ENCODE measurements around the gene RAB6B. TPM values are rescaled to one million over a fixed set of nuclear protein-coding genes. Genes with fewer than 3 reads are reported as not detected.

RAB6B gene
- total and polyA plus RNA-seq, 2 of the 8 experiments (the other 6 are each of a cell fraction or from before 2014, with no cell fraction given), result 7.9 to 15.6 TPM

- TF ChIP-seq CHD7 (IDR thresholded peaks at IDR 0.05; ENCODE audit: insufficient replicate concordance, low read length) (no peak), MAFK (IDR thresholded peaks at IDR 0.05; ENCODE audit: low read depth, low read length) (no peak), CREB1 (IDR thresholded peaks at IDR 0.05) (no peak), SIN3A (conservative IDR thresholded peaks at IDR 0.05 in 1 of 2, IDR thresholded peaks at IDR 0.05 in 1 of 2; ENCODE audit: low read depth in 1 of 2, low read length in 2 of 2) (no peak), SP1 (IDR thresholded peaks at IDR 0.05; ENCODE audit: low read depth, low read length) (no peak)
- TF ChIP-seq, protein P1, sequence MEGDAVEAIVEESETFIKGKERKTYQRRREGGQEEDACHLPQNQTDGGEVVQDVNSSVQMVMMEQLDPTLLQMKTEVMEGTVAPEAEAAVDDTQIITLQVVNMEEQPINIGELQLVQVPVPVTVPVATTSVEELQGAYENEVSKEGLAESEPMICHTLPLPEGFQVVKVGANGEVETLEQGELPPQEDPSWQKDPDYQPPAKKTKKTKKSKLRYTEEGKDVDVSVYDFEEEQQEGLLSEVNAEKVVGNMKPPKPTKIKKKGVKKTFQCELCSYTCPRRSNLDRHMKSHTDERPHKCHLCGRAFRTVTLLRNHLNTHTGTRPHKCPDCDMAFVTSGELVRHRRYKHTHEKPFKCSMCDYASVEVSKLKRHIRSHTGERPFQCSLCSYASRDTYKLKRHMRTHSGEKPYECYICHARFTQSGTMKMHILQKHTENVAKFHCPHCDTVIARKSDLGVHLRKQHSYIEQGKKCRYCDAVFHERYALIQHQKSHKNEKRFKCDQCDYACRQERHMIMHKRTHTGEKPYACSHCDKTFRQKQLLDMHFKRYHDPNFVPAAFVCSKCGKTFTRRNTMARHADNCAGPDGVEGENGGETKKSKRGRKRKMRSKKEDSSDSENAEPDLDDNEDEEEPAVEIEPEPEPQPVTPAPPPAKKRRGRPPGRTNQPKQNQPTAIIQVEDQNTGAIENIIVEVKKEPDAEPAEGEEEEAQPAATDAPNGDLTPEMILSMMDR (IDR thresholded peaks at IDR 0.05; ENCODE audit: control extremely low read depth in 1 of 3, insufficient read depth in 1 of 3, low read depth in 1 of 3, low read length in 3 of 3), result no peak
- TF ChIP-seq, protein P2, sequence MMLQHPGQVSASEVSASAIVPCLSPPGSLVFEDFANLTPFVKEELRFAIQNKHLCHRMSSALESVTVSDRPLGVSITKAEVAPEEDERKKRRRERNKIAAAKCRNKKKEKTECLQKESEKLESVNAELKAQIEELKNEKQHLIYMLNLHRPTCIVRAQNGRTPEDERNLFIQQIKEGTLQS (IDR thresholded peaks at IDR 0.05; ENCODE audit: insufficient read depth, low read depth, low read length), result no peak
Measured at GRCh38 chr3:133854264-133855001, 41.2 kb downstream of the RAB6B start (continued).

Measured in H1 (cell line).